NK-92 (cell line): Measurements from ENCODE around the gene SPOCD1.

Source experiments
- DNase-seq: peaks from one replicate; lab custom pipeline; 2025; ENCODE audit not compliant: unreplicated experiment; lab: John Stamatoyannopoulos, UW

Gene SPOCD1

DNA sequence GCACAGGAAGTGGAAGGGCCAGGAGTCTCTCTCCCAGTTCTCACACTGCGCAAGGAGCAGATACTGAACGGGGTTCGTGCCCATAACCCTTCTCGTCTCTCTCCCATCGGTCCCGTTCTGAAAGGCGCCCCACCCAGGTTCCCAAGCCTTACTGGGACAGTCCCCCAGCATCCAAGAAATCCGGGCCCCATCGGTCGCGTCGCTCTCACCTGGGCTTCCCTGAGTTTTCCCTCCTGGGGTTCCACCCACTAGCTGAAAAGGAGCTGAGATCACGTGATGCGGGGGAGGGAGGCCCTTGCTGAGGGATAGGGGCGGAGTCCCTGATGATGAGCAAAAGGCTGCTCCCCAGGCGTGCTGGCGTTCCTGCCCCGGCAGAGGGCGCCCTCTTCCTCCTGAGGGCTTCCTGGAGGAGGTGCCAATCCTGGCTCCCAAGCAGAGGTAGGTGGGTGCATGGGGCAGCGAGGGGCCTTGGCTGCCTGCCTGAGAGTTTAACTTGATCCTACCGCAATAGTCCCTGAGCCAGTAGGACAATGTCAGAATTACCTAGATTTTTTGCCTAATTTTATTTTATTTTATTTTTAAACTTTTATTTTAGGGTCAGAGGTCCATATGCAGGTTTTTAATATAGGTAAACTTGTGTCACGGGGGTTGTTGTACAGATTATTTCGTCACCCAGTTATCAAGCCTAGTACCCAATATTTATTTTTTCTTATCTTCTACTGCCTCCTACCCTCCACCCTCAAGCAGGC lies at the start of gene SPOCD1:
SPOCD1 (minus strand) TSS at position 271 of the 749 bp plus-strand sequence. CDS start 689 bp downstream, outside the sequence.
- no peak for DNase-seq

DNA sequence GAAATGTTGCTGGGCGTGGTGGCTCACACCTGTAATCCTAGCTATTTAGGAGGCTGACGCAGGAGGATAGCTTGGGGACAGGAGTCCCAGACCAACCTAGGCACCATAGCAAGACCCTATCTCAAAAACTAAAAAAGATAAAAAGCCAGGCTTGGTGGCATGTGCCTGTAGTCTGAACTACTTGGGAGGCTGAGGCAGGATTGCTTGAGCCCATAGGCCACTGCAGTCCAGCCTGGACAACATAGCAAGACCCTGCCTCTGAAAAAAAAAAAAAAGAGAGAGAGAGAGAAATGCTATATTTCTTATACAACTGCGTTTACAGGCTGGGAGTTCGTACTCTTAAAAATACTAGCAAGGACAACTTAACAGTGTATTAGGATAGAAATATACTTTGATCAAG lies 46.2 kb upstream of the SPOCD1 start:
- no peak for DNase-seq

- DNase-seq, result no peak
Measured at GRCh38 chr1:31861346-31861745, 45.5 kb upstream of the SPOCD1 start.

- no peak for DNase-seq
Measured at GRCh38 chr1:31860581-31860980, 44.8 kb upstream of the SPOCD1 start.

GRCh38 chr1:31859719-31860118 lies 43.9 kb upstream of the SPOCD1 start:
- DNase-seq, result no peak

DNA sequence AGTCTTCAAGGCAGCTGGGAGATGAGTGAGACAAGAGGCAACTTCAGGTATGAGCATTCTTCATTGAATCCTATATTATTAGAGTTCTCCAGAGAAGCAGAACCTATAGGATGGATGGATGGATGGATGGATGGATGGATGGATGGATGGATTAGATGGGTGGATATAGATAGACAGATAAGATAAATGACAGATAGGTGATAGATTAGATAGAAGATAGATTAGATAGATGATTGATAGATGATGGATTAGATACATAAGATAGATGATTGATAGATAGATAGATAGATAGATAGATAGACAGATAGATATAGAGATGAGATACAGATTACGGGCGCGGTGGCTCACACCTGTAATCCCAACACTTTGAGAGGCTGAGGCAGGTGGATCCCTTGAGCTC lies 43.2 kb upstream of the SPOCD1 start:
- no peak for DNase-seq

GRCh38 chr1:31857863-31858262 lies 42.0 kb upstream of the SPOCD1 start:
- no peak for DNase-seq

DNA sequence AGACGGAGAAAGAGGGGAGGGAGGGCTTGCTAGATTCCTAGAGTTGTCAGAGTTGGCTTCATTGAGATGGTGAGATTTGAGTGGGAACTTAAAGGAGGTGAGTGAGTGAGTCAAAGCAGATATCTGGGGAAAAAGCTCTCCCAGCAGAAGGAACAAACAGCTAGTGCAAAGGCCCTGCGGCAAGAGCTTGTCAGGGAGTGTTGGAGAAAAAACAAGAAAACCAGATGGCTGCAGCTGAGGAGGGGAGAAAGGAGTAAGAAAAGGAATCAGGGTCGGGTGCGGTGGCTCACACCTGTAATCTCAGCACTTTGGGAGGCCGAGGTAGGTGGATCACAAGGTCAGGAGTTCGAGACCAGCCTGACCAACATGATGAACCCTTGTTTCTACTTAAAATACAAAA lies 40.3 kb upstream of the SPOCD1 start:
- DNase-seq, result no peak

- DNase-seq, result no peak
Measured at GRCh38 chr1:31855038-31855845, 39.4 kb upstream of the SPOCD1 start.

DNA sequence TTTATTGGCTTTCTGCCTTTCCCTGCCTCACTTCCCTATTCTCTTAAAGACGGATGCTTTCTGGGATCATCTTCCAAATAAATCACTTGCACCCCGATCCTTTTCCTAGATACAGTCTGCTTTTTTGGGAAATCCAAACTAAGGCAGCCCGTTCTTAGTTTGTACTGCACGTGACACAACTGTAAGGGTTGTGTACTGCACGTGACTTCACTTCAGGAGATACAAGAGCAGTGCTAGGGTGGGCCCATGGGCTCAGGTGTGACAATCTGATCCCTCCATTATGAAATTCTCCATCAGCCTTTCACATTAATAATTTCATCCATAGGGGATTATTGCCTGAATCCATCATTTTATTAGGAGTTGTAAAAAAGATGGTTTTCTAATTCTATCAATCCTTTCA lies 33.8 kb upstream of the SPOCD1 start:
- no peak for DNase-seq

- DNase-seq, result no peak
Measured at GRCh38 chr1:31848381-31848897, 32.6 kb upstream of the SPOCD1 start.

- no peak for DNase-seq
Measured at GRCh38 chr1:31846484-31846883, 30.7 kb upstream of the SPOCD1 start.

GRCh38 chr1:31843506-31843905 lies 27.7 kb upstream of the SPOCD1 start:
- DNase-seq, result no peak

DNA sequence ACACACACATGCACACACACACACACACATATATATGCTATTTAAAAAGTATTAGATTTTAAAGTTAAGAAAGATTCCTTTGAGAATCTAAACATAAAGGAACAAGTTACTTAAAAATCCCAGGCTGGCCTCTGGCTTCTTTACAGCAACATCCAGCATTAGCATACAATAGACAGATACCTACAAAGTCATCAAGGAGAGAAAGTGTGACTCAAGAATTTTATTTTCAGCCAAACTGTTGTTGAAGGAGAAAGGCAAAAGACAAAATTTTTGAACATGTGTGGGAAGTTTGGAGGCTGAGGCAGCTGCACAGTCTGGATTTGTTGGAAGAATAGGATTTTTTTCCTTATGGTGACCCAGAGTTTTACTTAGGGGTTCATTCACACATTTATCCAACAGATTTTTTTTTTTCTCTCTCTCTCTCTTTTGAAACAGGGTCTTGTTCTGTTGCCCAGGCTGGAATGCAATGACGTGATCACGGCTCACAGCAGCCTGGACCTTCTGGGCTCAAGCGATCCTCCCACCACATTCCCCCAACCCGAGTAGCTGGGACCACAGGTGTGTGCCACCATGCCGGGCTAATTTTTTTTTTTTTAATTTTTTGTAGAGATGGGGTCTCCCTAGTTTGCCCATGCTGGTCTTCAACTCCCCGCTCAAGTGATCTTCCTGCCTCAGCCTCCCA lies 24.0 kb upstream of the SPOCD1 start:
- DNase-seq, result no peak

GRCh38 chr1:31837451-31838158 lies 21.8 kb upstream of the SPOCD1 start:
- no peak for DNase-seq

GRCh38 chr1:31836638-31837037 lies 20.8 kb upstream of the SPOCD1 start:
- no peak for DNase-seq

- no peak for DNase-seq
Measured at GRCh38 chr1:31835415-31835814, 19.6 kb upstream of the SPOCD1 start.

DNA sequence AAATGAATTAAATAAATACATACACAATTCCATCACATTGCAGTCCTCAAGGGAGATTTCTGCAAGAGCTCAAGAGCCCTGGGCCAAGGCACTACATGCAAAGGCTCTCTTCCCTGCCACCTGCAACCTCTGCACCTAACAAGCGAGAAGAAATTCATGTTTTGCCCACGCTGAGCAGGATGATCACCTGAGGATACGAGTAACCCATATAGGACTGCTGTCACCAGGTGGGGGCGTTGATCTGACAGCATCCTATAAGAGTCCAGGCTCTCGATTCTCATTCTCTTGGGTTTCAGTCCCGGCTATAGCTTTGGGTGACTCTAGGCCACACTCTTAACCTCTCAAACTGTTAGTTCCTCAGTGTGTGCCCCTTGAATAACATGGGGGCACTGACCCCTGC lies 18.7 kb upstream of the SPOCD1 start:
- no peak for DNase-seq

DNA sequence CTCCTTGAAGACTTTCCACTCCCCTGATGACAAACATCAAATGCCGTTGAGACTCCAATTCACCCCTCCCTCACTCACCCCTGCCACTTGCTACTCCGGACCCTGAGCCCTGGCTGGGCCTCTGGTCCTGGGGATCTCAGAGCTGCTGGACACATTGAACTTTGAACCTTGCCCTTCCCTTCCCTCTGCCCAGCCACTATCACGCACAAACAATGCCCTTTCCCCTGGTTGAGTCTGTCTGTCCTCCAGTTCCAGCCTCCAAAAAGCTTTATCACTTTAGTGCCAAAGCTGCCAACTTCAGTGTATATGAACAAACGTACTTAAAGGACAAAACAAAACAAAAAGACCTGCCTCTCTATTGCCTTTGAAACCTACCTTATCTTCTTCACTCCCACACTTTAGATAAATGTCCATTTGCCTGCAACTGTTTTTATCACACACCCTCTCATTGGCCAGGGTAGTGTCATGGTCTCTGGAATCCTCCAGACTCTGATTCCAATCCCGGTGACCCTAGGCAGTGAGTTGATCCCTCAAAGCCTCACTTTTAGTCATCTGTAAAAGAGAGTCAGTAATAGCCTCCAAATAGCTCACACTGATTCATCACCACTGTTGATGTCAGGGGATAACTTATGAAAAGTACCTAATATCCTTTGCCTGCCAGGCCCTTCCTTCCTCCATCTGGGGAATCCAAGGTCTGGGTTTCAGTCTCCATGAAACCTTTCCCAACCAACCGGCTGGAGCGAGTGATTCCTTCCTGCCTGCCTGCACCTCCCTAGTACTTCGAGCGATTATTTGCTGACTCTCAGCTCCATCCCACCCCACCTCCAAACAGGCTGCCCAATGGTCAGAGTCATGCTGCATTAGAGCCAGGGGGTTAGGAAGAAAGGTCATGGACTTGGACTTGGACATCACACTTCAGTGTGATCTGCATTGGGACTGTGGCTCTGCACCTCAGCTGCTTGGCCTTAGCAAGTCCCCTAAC lies 15.9 kb upstream of the SPOCD1 start:
- DNase-seq, result no peak

GRCh38 chr1:31830511-31830910 lies 14.7 kb upstream of the SPOCD1 start:
- DNase-seq, result no peak
